ENCODE data around the gene PTPN20.
"Not testable (repeated sequence)": the region's sequence is repeated elsewhere in the genome, so short reads cannot be mapped to it uniquely, and the experiment has no call there.

The PTPN20 gene, protein sequence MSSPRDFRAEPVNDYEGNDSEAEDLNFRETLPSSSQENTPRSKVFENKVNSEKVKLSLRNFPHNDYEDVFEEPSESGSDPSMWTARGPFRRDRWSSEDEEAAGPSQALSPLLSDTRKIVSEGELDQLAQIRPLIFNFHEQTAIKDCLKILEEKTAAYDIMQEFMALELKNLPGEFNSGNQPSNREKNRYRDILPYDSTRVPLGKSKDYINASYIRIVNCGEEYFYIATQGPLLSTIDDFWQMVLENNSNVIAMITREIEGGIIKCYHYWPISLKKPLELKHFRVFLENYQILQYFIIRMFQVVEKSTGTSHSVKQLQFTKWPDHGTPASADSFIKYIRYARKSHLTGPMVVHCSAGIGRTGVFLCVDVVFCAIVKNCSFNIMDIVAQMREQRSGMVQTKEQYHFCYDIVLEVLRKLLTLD

GRCh38 chr10:46911144-46911876 is at the start of gene PTPN20:
PTPN20 (plus strand) TSS chr10:46911428; CDS start chr10:46932500, 21,072 bp downstream.
- H3K27ac Mint-ChIP-seq, H3K4me1 Mint-ChIP-seq, H3K27me3 Mint-ChIP-seq, H3K9me3 Mint-ChIP-seq, H3K4me3 Mint-ChIP-seq, H3K36me3 Mint-ChIP-seq: not testable (repeated sequence)

- not testable (repeated sequence) for H3K27me3 Mint-ChIP-seq, H3K9me3 Mint-ChIP-seq, H3K4me3 Mint-ChIP-seq, H3K27ac Mint-ChIP-seq, H3K36me3 Mint-ChIP-seq, H3K4me1 Mint-ChIP-seq
These were observed 41.5 kb upstream of the PTPN20 start for GRCh38 chr10:46869716-46870115.

DNA sequence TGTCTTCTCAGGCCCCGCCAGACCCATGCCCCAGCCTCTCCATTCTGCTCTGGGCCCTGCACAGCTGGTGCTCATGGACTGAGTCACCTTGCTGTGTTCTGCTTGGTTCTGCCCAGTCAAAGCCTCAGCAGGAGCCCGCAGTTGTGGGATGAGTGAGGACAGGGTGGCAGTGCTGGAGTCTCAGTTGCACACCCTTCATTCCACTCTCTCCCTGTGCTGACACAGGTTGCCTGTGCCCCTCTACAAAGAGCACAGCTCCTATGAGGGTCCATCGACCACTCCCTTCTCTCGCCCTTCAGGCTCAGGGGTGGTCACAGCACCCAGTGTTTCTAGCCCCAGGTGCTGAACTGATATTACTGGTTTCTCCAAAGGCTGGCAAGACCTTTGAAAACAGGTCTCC is 39.6 kb upstream of the PTPN20 start:
- not testable (repeated sequence) for H3K9me3 Mint-ChIP-seq, H3K4me1 Mint-ChIP-seq, H3K36me3 Mint-ChIP-seq, H3K27ac Mint-ChIP-seq, H3K27me3 Mint-ChIP-seq, H3K4me3 Mint-ChIP-seq

GRCh38 chr10:46875304-46875703 is 35.9 kb upstream of the PTPN20 start:
- not testable (repeated sequence) for H3K9me3 Mint-ChIP-seq, H3K4me3 Mint-ChIP-seq, H3K27me3 Mint-ChIP-seq, H3K27ac Mint-ChIP-seq, H3K4me1 Mint-ChIP-seq, H3K36me3 Mint-ChIP-seq

DNA sequence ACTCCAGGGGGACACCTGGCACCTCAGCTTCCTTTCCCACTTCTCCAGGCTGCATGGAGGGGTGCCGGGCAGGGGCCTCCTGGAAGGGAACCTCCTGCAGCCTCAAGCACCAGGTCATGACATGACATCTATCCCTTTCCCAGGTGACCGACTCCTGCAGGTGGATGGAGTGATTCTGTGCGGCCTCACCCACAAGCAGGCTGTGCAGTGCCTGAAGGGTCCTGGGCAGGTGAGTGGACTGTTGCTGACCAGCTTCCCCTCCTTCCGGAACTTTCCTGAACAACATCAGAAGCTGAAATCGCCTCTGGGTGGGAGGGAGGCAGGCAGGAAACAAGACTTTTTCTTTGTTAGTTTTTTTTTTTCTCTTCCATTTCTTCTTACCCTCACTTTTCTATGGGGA is 34.5 kb upstream of the PTPN20 start:
- H3K27ac Mint-ChIP-seq, H3K4me1 Mint-ChIP-seq, H3K9me3 Mint-ChIP-seq, H3K4me3 Mint-ChIP-seq, H3K36me3 Mint-ChIP-seq, H3K27me3 Mint-ChIP-seq: not testable (repeated sequence)

DNA sequence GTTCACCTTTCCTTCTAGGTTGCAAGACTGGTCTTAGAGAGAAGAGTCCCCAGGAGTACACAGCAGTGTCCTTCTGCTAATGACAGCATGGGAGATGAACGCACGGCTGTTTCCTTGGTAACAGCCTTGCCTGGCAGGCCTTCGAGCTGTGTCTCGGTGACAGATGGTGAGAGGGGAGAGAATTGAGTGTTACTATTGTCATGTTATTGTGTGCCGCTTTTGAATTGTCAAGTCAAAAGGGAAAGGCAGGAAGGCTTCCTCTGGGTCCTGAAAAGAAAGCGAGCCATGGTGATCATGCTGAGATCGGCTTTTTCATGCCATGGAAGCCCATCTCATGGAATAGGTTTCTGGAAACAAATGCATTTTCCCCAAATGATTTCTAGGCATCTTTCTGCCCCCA is 32.5 kb upstream of the PTPN20 start:
- H3K36me3 Mint-ChIP-seq, H3K27me3 Mint-ChIP-seq, H3K4me3 Mint-ChIP-seq, H3K4me1 Mint-ChIP-seq, H3K9me3 Mint-ChIP-seq, H3K27ac Mint-ChIP-seq: not testable (repeated sequence)

DNA sequence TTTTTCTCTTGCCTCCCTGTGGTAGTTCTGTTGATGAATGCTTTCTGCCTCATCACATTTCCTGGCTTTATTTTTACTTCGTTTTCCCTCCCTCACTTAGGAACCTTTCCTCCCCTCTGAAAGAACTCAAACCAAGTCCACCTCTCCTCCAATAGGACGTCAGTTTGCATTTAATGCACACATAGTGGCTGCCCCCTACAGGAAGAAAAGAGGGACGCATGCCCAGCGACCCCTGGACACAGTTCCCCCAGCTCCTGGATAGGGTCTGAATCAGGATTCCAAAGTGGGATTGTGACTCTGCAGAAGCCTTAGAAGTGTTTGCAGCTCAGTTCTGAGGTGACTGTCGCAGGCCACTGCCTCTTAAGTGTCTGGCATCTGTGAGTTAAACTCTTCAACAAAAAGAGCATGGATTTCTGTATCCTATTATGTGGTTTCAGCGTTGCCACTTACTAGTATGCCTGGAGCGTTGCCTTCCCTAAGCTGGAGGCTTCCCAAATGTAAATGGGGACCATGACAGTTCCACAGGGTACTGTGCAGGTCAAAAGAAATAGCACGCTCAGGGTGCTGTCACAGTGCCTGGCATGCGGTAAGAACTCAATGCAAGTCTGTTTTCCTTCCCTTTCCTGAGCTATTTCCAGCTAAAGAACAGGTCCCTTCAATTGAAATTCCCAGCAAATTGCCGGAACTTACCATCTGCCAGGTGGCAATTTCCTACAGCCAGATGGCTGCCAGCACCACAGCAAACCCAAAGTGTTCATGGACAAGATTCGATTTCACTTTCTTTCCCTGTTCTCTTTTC is 20.2 kb upstream of the PTPN20 start:
- not testable (repeated sequence) for H3K9me3 Mint-ChIP-seq

GRCh38 chr10:46896762-46897692 is 14.2 kb upstream of the PTPN20 start:
- not testable (repeated sequence) for H3K27ac Mint-ChIP-seq, H3K27me3 Mint-ChIP-seq, H3K4me3 Mint-ChIP-seq, H3K4me1 Mint-ChIP-seq, H3K9me3 Mint-ChIP-seq, H3K36me3 Mint-ChIP-seq

More for the DNA sequence above, 20.2 kb upstream of the PTPN20 start:
- not testable (repeated sequence) for H3K36me3 Mint-ChIP-seq, H3K4me1 Mint-ChIP-seq, H3K27me3 Mint-ChIP-seq, H3K27ac Mint-ChIP-seq, H3K4me3 Mint-ChIP-seq

DNA sequence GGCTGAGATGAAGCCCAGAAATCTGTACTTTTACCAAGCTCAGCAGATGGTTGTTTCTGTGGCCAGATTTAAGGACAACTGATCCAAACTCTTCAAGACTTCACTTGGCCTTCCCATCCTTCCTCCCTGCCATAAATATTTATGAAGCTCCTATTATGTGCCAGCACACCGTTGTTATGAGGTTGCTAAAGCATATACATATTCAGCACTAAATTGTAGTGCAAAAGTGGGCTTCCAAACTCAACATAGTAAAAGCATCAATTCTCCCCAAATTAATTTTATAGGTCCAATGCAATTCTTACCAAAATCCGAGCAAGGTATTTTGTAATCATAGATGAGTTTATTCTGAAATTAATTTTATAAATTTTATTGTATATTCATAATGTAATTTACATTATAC is 10.0 kb upstream of the PTPN20 start:
- not testable (repeated sequence) for H3K9me3 Mint-ChIP-seq, H3K4me1 Mint-ChIP-seq, H3K36me3 Mint-ChIP-seq, H3K27me3 Mint-ChIP-seq, H3K4me3 Mint-ChIP-seq, H3K27ac Mint-ChIP-seq

DNA sequence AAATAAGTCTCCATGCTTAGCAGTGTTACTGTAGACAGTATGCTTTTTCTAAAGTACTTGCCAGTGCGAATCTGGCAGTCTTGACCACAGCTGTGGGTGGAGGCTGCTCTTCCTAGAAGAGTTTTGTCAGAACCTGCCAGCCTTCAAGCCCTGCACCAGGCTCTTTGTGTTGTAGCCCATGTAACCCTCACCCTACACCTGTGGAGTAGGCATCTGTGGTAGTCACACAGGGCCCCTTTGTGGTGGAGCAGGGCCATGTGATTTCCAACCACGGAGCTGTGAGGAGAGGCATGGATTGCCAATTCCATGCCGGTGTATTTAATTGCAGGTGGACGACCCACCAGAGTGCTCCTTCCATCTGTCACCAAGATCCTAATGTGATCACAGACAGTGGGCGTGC is 7.4 kb upstream of the PTPN20 start:
- H3K36me3 Mint-ChIP-seq, H3K4me1 Mint-ChIP-seq, H3K27me3 Mint-ChIP-seq, H3K27ac Mint-ChIP-seq, H3K4me3 Mint-ChIP-seq, H3K9me3 Mint-ChIP-seq: not testable (repeated sequence)

- H3K36me3 Mint-ChIP-seq, H3K4me1 Mint-ChIP-seq, H3K9me3 Mint-ChIP-seq, H3K27ac Mint-ChIP-seq, H3K4me3 Mint-ChIP-seq, H3K27me3 Mint-ChIP-seq: not testable (repeated sequence)
These were observed 4.9 kb upstream of the PTPN20 start for GRCh38 chr10:46906359-46906758.

DNA sequence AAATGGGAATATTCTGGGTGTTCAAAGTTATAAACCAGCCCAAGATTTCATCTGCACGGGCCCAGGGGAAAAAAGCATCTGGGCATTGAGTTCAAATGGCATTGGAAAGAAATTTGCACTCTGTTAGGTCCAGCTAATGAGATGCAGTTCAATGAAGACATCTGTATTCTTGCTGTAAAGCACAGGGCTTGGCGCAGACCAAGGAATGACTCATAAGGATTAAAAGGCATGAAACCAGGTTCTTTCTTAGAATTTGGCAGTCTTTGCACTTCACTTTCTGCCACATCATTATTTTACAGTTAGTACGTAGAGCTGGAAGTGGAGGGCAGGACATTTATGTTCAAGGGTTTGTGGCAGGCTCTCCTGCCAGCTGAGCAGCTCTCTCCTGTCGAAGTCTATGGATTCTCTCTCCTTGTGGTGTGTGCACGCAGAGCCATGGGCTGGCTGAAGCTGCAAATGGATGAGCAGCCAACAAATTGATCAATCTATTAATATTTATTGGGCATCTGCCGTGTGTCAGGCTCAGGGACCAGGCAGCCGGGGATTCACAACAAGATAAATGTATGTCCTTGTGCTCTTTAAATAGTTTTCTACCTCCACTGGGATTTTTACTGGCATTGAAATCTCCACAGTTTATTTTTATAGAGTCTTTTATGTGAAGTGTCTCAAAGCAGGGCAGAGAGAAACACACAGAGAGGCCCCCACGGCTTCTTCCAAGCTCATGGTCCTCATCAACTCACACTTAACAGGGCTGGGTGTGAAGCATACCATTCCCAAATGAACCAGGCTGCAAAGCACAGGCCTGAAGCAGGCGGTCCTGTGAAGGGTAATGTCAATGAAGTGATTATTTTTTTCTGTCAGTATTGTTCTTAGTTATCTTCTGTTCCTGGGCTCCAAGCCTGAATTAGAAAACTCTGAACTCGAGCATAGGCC is 3.8 kb upstream of the PTPN20 start:
- not testable (repeated sequence) for H3K27ac Mint-ChIP-seq, H3K9me3 Mint-ChIP-seq, H3K27me3 Mint-ChIP-seq, H3K36me3 Mint-ChIP-seq, H3K4me1 Mint-ChIP-seq, H3K4me3 Mint-ChIP-seq

DNA sequence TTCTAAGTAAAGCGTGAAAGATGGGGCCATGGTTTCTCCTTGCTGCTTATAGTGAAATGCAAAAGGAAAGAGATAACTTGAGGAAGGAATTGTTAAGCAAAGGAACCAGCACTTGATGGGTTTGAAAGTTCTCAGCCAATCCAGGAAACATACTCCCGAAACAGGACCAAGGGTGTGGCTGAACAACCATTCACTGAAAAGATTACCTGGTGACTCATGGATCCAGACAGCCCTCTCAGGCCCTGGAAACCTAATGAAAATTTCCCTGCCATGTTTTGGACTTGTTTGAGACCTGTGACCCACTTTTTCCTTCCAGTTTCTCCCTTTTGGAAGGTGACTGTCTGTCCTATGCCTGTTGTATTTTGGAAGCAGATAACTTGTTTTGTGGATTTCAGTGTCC is 11.3 kb downstream of the PTPN20 start:
- H3K27ac Mint-ChIP-seq, H3K27me3 Mint-ChIP-seq, H3K36me3 Mint-ChIP-seq, H3K4me3 Mint-ChIP-seq, H3K4me1 Mint-ChIP-seq, H3K9me3 Mint-ChIP-seq: not testable (repeated sequence)

DNA sequence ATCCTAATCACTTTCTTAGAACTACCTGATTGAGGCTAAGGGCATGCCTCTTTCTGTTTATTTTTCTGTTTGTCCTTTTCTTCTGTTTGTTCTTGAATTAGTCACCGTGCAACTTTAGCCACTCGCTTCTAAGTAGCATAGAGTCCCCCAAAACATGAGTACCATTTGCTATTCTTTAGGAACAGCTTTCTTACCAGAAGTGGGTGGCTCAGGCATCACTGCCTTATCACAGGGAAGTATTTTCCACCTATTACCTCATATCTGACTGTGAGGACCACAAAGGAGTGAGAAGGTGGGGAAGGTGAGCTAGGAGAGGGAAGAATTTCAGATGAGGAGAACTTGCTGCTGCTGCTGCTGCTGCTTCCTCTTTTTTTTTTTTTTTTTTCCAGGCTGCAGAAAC is 13.9 kb downstream of the PTPN20 start:
- H3K9me3 Mint-ChIP-seq, H3K27ac Mint-ChIP-seq, H3K4me1 Mint-ChIP-seq, H3K4me3 Mint-ChIP-seq, H3K27me3 Mint-ChIP-seq, H3K36me3 Mint-ChIP-seq: not testable (repeated sequence)

DNA sequence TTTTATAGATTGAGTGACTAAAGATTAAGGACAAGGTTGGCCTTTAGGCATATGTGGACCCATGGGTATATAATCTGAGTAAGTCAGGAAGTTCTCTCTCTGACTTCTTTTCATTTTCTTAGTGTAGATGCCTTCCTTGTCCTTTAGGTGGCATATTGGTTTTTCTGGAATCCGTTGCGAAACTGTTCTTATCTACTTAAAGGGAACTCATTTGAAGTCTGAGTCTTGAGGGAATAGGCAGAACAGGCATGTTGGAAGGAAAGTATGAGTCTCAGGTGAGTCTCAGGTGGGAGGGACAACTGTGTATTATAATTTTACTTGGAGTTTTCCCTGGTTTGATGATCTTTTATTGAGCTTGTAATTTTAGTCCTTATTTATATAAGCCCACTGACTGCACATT is 14.6 kb downstream of the PTPN20 start:
- H3K27ac Mint-ChIP-seq, H3K27me3 Mint-ChIP-seq, H3K4me1 Mint-ChIP-seq, H3K9me3 Mint-ChIP-seq, H3K4me3 Mint-ChIP-seq, H3K36me3 Mint-ChIP-seq: not testable (repeated sequence)
